ENCODE results near the gene CMAS. TPM values are rescaled to one million over a fixed set of nuclear protein-coding genes. Genes with fewer than 3 reads are reported as not detected.

CMAS gene
- total and polyA plus RNA-seq, 2 donors (not counting 3 experiments of a cell fraction or from before 2014, with no cell fraction given): 8.5 to 35.4 TPM

- no peak overlapping the region for H3K4me3 ChIP-seq (replicated peaks in 1 of 3; ENCODE audit: insufficient read depth in 1 of 3, low read depth in 1 of 3, low read length in 3 of 3)
- DNase-seq (ENCODE audit: low read depth, low spot score) (no peak), FAIRE-seq (no peak)
- POLR2A ChIA-PET: no interaction called here
- intact Hi-C loops (cut with micrococcal nuclease): no loop called here
- no peaks in the 10 kb centered on the region for H3K79me2 ChIP-seq (ENCODE audit: control insufficient read depth, insufficient read depth, low read length)
- H3K27ac ChIP-seq (ENCODE audit: insufficient read depth, low read depth, low read length): no peak overlapping the region
- H3K9me3 ChIP-seq (replicated peaks; ENCODE audit: control insufficient read depth, insufficient read depth, low read length): no peaks in the 10 kb centered on the region
- H2AFZ ChIP-seq (ENCODE audit: low read depth, low read length): no peak overlapping the region
- no peaks in the 10 kb centered on the region for H3K9me1 ChIP-seq (replicated peaks; ENCODE audit: control insufficient read depth, extremely low read depth, insufficient read depth, low read length)
- no peaks in the 10 kb centered on the region for H3K36me3 ChIP-seq (ENCODE audit: control insufficient read depth in 2 of 2, extremely low read depth in 1 of 2, insufficient read depth in 2 of 2, low read length in 2 of 2)
- H3K4me1 ChIP-seq (ENCODE audit: control insufficient read depth, extremely low read depth, insufficient read depth, low read length): peaks cover 4% of the 10 kb centered on the region
- TF ChIP-seq EZH2 (IDR thresholded peaks at IDR 0.05; ENCODE audit: borderline replicate concordance, low read depth, low read length, severe bottlenecking) (no peak), POLR2AphosphoS5 (IDR thresholded peaks at IDR 0.05; ENCODE audit: insufficient read depth, low read depth, low read length) (no peak), MYC (IDR thresholded peaks at IDR 0.05; ENCODE audit: low read depth, low read length) (no peak), JUN (IDR thresholded peaks at IDR 0.05; ENCODE audit: borderline replicate concordance, insufficient read depth, insufficient read length, low read depth) (no peak), MAX (IDR thresholded peaks at IDR 0.05; ENCODE audit: insufficient read depth, insufficient read length) (no peak), CTCF (IDR thresholded peaks at IDR 0.05; ENCODE audit: extremely low read depth in 1 of 2, insufficient read depth in 1 of 2, low read depth in 1 of 2, low read length in 2 of 2) (no peak), GATA2 (IDR thresholded peaks at IDR 0.05; ENCODE audit: insufficient read depth, insufficient read length, low read depth, low read length) (no peak), FOS (IDR thresholded peaks at IDR 0.05; ENCODE audit: borderline replicate concordance, insufficient read depth, low read length) (no peak), POLR2A (IDR thresholded peaks at IDR 0.05; ENCODE audit: low read depth, low read length) (no peak)
- dilution Hi-C loops (cut with MboI; ENCODE audit: extremely low pct_ligation_motif_present, low sequenced_read_pairs): no loop called here
- H3K4me2 ChIP-seq (ENCODE audit: insufficient read depth, low read length): no peak overlapping the region
- no peaks in the 10 kb centered on the region for H4K20me1 ChIP-seq (replicated peaks; ENCODE audit: control insufficient read depth, extremely low read depth, insufficient read depth, low read length)
- CTCF ChIA-PET: no interaction called here
- no peak overlapping the region for H3K9ac ChIP-seq (replicated peaks; ENCODE audit: extremely low read depth, insufficient read depth, low read length)
- BruUV-seq (replicated peaks): no TSS peak
- H3K27me3 ChIP-seq (ENCODE audit: control insufficient read depth in 2 of 2, insufficient read depth in 2 of 2, low read length in 2 of 2): peaks cover 0 to 3% of the 10 kb centered on the region in 2 experiments
Observed at GRCh38 chr12:22039361-22039760, 6.7 kb upstream of the CMAS start.

All from endothelial cell of umbilical vein (primary cell).